H9 (cell line): Measurements from ENCODE around the gene COMMD10. TPM values are rescaled to one million over a fixed set of nuclear protein-coding genes. Genes with fewer than 3 reads are reported as not detected.

Source experiments
- DNase-seq: peaks from one replicate; pipeline ENCODE4 v3.0.0-alpha.2; 2017
- H2AFZ ChIP-seq: one replicate; pipeline ENCODE4 v1.6.1; 2013; ENCODE audit warnings: mild to moderate bottlenecking, low read length, control low read depth, moderate library complexity
- H2AK5ac ChIP-seq: 2 replicates; pipeline ENCODE4 v1.6.1; 2013; ENCODE audit warnings: low read length, control low read depth, mixed read lengths; ENCODE audit not compliant: insufficient read length
- H2BK120ac ChIP-seq: one replicate; pipeline ENCODE4 v1.6.1; 2013; ENCODE audit warnings: low read depth, mild to moderate bottlenecking, low read length, control low read depth, inconsistent platforms; ENCODE audit not compliant: poor library complexity, severe bottlenecking
- H2BK12ac ChIP-seq: 2 replicates; pipeline ENCODE4 v1.6.1; 2013; ENCODE audit warnings: low read length, control low read depth, mixed read lengths, low read depth; ENCODE audit not compliant: insufficient read length
- H2BK15ac ChIP-seq: 2 replicates; pipeline ENCODE4 v1.6.1; 2013; ENCODE audit warnings: low read depth, low read length, control low read depth
- H2BK20ac ChIP-seq: one replicate; pipeline ENCODE4 v1.6.1; 2013; ENCODE audit warnings: low read depth, mild to moderate bottlenecking, low read length, control low read depth, inconsistent platforms; ENCODE audit not compliant: poor library complexity, severe bottlenecking
- H2BK5ac ChIP-seq: 2 replicates; pipeline ENCODE4 v1.6.1; 2013; ENCODE audit warnings: low read length, control low read depth, mixed read lengths; ENCODE audit not compliant: insufficient read length
- H3K14ac ChIP-seq: 2 replicates; pipeline ENCODE4 v1.6.1; 2013; ENCODE audit warnings: low read length, control low read depth; ENCODE audit not compliant: insufficient read depth
- H3K18ac ChIP-seq: 2 replicates; pipeline ENCODE4 v1.6.1; 2013; ENCODE audit warnings: low read depth, mild to moderate bottlenecking, mixed read lengths, low read length, control low read depth; ENCODE audit not compliant: insufficient read length
- H3K23ac ChIP-seq: 2 replicates; pipeline ENCODE4 v1.6.1; 2013; ENCODE audit warnings: low read length, control low read depth, mixed read lengths, low read depth; ENCODE audit not compliant: insufficient read length
- H3K23me2 ChIP-seq: 2 replicates; pipeline ENCODE4 v1.6.1; 2013; ENCODE audit warnings: low read depth, mild to moderate bottlenecking, mixed read lengths, low read length, control low read depth; ENCODE audit not compliant: insufficient read length, poor library complexity, severe bottlenecking
- H3K27ac ChIP-seq: 2 replicates; pipeline ENCODE4 v1.5.1; 2013; ENCODE audit warnings: low read length, control low read depth, mixed read lengths, low read depth; ENCODE audit not compliant: insufficient read length
- H3K27me3 ChIP-seq: 2 replicates; pipeline ENCODE4 v1.6.1; 2013; ENCODE audit warnings: low read length, control low read depth, inconsistent platforms; ENCODE audit not compliant: insufficient read depth
- H3K4ac ChIP-seq: 2 replicates; pipeline ENCODE4 v1.6.1; 2013; ENCODE audit warnings: low read depth, mild to moderate bottlenecking, control low read depth, inconsistent platforms, low read length, moderate library complexity
- H3K4me1 ChIP-seq: 2 replicates; pipeline ENCODE4 v1.6.1; 2013; ENCODE audit warnings: low read length, control low read depth, inconsistent platforms; ENCODE audit not compliant: insufficient read depth
- H3K4me2 ChIP-seq: 2 replicates; pipeline ENCODE4 v1.6.1; 2013; ENCODE audit warnings: low read length, control low read depth, mixed read lengths; ENCODE audit not compliant: insufficient read length, insufficient read depth
- H3K56ac ChIP-seq: 2 replicates; pipeline ENCODE4 v1.6.1; 2013; ENCODE audit warnings: low read depth, mild to moderate bottlenecking, mixed read lengths, low read length, control low read depth; ENCODE audit not compliant: insufficient read length
- H3K79me1 ChIP-seq: 2 replicates; pipeline ENCODE4 v1.6.1; 2013; ENCODE audit warnings: low read depth, mild to moderate bottlenecking, moderate library complexity, low read length, control low read depth, inconsistent platforms; ENCODE audit not compliant: insufficient read depth, poor library complexity, severe bottlenecking
- H3K79me2 ChIP-seq: 2 replicates; pipeline ENCODE4 v1.6.1; 2013; ENCODE audit warnings: low read length, control low read depth, inconsistent platforms; ENCODE audit not compliant: insufficient read depth
- H3K9ac ChIP-seq: 2 replicates; pipeline ENCODE4 v1.6.1; 2013; ENCODE audit warnings: low read length, control low read depth, mixed read lengths; ENCODE audit not compliant: insufficient read length; ENCODE audit errors: extremely low read depth
- H3K9me3 ChIP-seq: one replicate; pipeline ENCODE4 v1.6.1; 2013; ENCODE audit warnings: low read depth, low read length, inconsistent platforms; ENCODE audit not compliant: control insufficient read depth
- H3T11ph ChIP-seq: one replicate; pipeline ENCODE4 v1.6.1; 2013; ENCODE audit warnings: mild to moderate bottlenecking, low read length, control low read depth, inconsistent platforms
- H4K20me1 ChIP-seq: one replicate; pipeline ENCODE4 v1.6.1; 2013; ENCODE audit not compliant: control insufficient read depth, insufficient read length, insufficient read depth
- H4K5ac ChIP-seq: 2 replicates; pipeline ENCODE4 v1.6.1; 2013; ENCODE audit warnings: low read depth, mild to moderate bottlenecking, mixed read lengths, low read length, control low read depth; ENCODE audit not compliant: insufficient read length
- H4K8ac ChIP-seq: replicated peaks from 2 replicates; pipeline ENCODE4 v1.6.1; 2013; ENCODE audit warnings: low read length, control low read depth, mixed read lengths, low read depth; ENCODE audit not compliant: insufficient read length
- H4K91ac ChIP-seq: 2 replicates; pipeline ENCODE4 v1.6.1; 2013; ENCODE audit warnings: low read depth, mild to moderate bottlenecking, moderate library complexity, mixed read lengths, low read length, control low read depth; ENCODE audit not compliant: insufficient read length
- H3K27ac Mint-ChIP-seq, 3 experiments: 2 replicates in 2 of 3; 3 replicates in 1 of 3; pipeline ENCODE4 v1.8.0; 2020 to 2021; ENCODE audit warnings: mixed read lengths in 3 of 3, mild to moderate bottlenecking in 1 of 3, moderate library complexity in 1 of 3
- H3K27me3 Mint-ChIP-seq: 2 replicates; pipeline ENCODE4 v1.8.0; 2021; ENCODE audit warnings: low read depth, mild to moderate bottlenecking, moderate library complexity, mixed read lengths
- H3K36me3 Mint-ChIP-seq, 3 experiments: 2 replicates in 2 of 3; 3 replicates in 1 of 3; pipeline ENCODE4 v1.8.0; 2020 to 2021; ENCODE audit warnings: low read depth in 3 of 3, mixed read lengths in 3 of 3; ENCODE audit not compliant: insufficient read depth in 1 of 3
- H3K4me1 Mint-ChIP-seq, 2 experiments: 2 replicates each; pipeline ENCODE4 v1.8.0; 2020; ENCODE audit warnings: mixed read lengths in 2 of 2
- H3K4me3 Mint-ChIP-seq, 2 experiments: 2 replicates in 1 of 2; 3 replicates in 1 of 2; pipeline ENCODE4 v1.8.0; 2020 to 2021; ENCODE audit warnings: mild to moderate bottlenecking in 2 of 2, mixed read lengths in 2 of 2, moderate library complexity in 1 of 2
- H3K9me3 Mint-ChIP-seq, 2 experiments: 2 replicates in 1 of 2; 3 replicates in 1 of 2; pipeline ENCODE4 v1.8.0; 2020; ENCODE audit warnings: mild to moderate bottlenecking in 2 of 2, mixed read lengths in 2 of 2, moderate library complexity in 1 of 2
- CTCF ChIP-seq: fragments of 200-600 bp; sonication (generic); conservative IDR thresholded peaks from 3 replicates; pipeline ENCODE4 v1.8.0; 2021; ENCODE audit warnings: antibody characterized with exemption, mild to moderate bottlenecking
- WGBS: extraction: QIAGEN DNeasy Blood & Tissue Kit; methylation state at CpG from one replicate; pipeline ENCODE4 v1.1.7; 2013; ENCODE audit warnings: missing lambda C conversion rate, low lambda C conversion rate, mixed read lengths; ENCODE audit not compliant: insufficient read length; ENCODE audit errors: extremely low coverage; 5-methylcytosine and 5-hydroxymethylcytosine counted together
- total RNA-seq: library from RNA; stranded (reverse); gene quantifications from 2 replicates; pipeline ENCODE4 v1.2.1, GENCODE V29; 2021

The COMMD10 gene
- total RNA-seq, 1 experiment from 2014 or later, result 33.9 TPM

GRCh38 chr5:116097301-116097700, 12.5 kb downstream of the COMMD10 start:
- no peak for TF ChIP-seq CTCF
- Histone ChIP-seq H3T11ph (no peak overlapping the region), H3K27ac (no peak overlapping the region), H2BK5ac (no peak overlapping the region), H3K79me2 (no peaks in the 10 kb centered on the region), H3K4ac (no peak overlapping the region), H2BK120ac (no peak overlapping the region), H4K5ac (no peak overlapping the region), H4K20me1 (no peaks in the 10 kb centered on the region), H4K8ac (no peak overlapping the region), H3K23ac (no peak overlapping the region), H3K23me2 (no peaks in the 10 kb centered on the region), H3K9me3 (no peaks in the 10 kb centered on the region), H2BK20ac (no peak overlapping the region), H2AFZ (no peak overlapping the region), H4K91ac (no peak overlapping the region), H3K79me1 (no peaks in the 10 kb centered on the region), H3K9ac (no peak overlapping the region), H3K14ac (no peak overlapping the region), H2AK5ac (no peak overlapping the region), H3K4me1 (no peaks in the 10 kb centered on the region), H3K4me2 (no peak overlapping the region), H2BK12ac (no peak overlapping the region), H3K27me3 (no peaks in the 10 kb centered on the region), H3K56ac (no peak overlapping the region), H2BK15ac (no peak overlapping the region), H3K18ac (no peak overlapping the region)
- Mint-ChIP-seq H3K9me3 (no peaks in the 10 kb centered on the region), H3K27ac (no peak overlapping the region), H3K4me1 (peaks cover 0 to 3% of the 10 kb centered on the region in 2 experiments; a peak in 2 of 4 replicates), H3K27me3 (no peaks in the 10 kb centered on the region), H3K4me3 (no peak overlapping the region), H3K36me3 (peaks cover 25 to 59% (median 57%) of the 10 kb centered on the region in 3 experiments; a peak in 6 of 7 replicates)
- no peak for DNase-seq
- WGBS, result no CpG with 5 or more reads among the region's 4 CpGs
